22Rv1 (cell line): ENCODE data around the gene PLCH2.

Experiments used
- CTCF ChIP-seq: fragments of 450-650 bp; IDR thresholded peaks from 2 replicates; pipeline ENCODE4 v1.5.1; 2017; ENCODE audit warnings: mild to moderate bottlenecking
- ZFX ChIP-seq: fragments of 450-650 bp; IDR thresholded peaks from 2 replicates; pipeline ENCODE4 v1.6.1; 2017; ENCODE audit warnings: antibody characterized with exemption, borderline replicate concordance

- TF ChIP-seq CTCF (no peak), ZFX (no peak)
These were observed 64.9 kb downstream of the PLCH2 start for GRCh38 chr1:2540816-2541492.
